Astrocyte (in vitro differentiated cells and primary cell): ENCODE data around the gene CMTM7.

Experiments
- CTCF ChIP-seq: IDR thresholded peaks from 2 replicates; pipeline ENCODE4 v1.5.1; 2011; ENCODE audit warnings: low read depth, mild to moderate bottlenecking, inconsistent platforms, low read length, moderate library complexity; ENCODE audit not compliant: insufficient read depth
- EZH2 ChIP-seq: IDR thresholded peaks from 2 replicates; pipeline ENCODE4 v1.6.1; 2012; ENCODE audit warnings: mild to moderate bottlenecking, low read length, inconsistent platforms; ENCODE audit not compliant: insufficient read depth

GRCh38 chr3:32349184-32349583, 42.5 kb upstream of the CMTM7 start:
- no peak for TF ChIP-seq CTCF
- TF ChIP-seq EZH2, result no peak
